ENCODE results near the gene CDH8.

- TF ChIP-seq POLR2A (IDR thresholded peaks at IDR 0.05) (no peak), CTCF (IDR thresholded peaks at IDR 0.05) (no peak)
Observed at GRCh38 chr16:62022688-62023087, 13.6 kb downstream of the CDH8 start.
